SJSA1 (cell line): ENCODE results near the gene PAQR5. TPM values are rescaled to one million over a fixed set of nuclear protein-coding genes. Genes with fewer than 3 reads are reported as not detected.

Source experiments
- DNase-seq, 2 experiments: peaks; one replicate each; pipeline ENCODE4 v3.0.0-alpha.2; 2015 to 2020; ENCODE audit warnings: low spot score in 2 of 2, low read depth in 1 of 2
- H3K27ac ChIP-seq: fragments of 250-450 bp; sonication (Bioruptor Pico); 2 replicates; pipeline ENCODE4 v1.5.1; 2020; ENCODE audit warnings: mild to moderate bottlenecking, moderate library complexity
- H3K27me3 ChIP-seq: fragments of 250-450 bp; sonication (Bioruptor Pico); replicated peaks from 2 replicates; pipeline ENCODE4 v1.5.1; 2020; ENCODE audit warnings: mild to moderate bottlenecking, moderate library complexity
- H3K36me3 ChIP-seq: fragments of 250-450 bp; sonication (Bioruptor Pico); 2 replicates; pipeline ENCODE4 v1.5.1; 2020; ENCODE audit warnings: mild to moderate bottlenecking
- H3K4me1 ChIP-seq: fragments of 250-450 bp; sonication (Bioruptor Pico); replicated peaks from 2 replicates; pipeline ENCODE4 v1.6.1; 2021; ENCODE audit warnings: mild to moderate bottlenecking
- H3K4me3 ChIP-seq: fragments of 250-450 bp; sonication (Bioruptor Pico); 2 replicates; pipeline ENCODE4 v1.5.1; 2020; ENCODE audit warnings: mild to moderate bottlenecking
- H3K9me3 ChIP-seq: fragments of 250-450 bp; sonication (Bioruptor Pico); replicated peaks from 2 replicates; pipeline ENCODE4 v1.5.1; 2020; ENCODE audit warnings: mild to moderate bottlenecking
- total RNA-seq: library from RNA; depleted of rRNA; stranded (reverse); fragments of >200 nt; shearing (Covaris generic); gene quantifications from 2 replicates; pipeline ENCODE4 v1.2.3, GENCODE V29; 2014; rRNA removed

Gene PAQR5, protein sequence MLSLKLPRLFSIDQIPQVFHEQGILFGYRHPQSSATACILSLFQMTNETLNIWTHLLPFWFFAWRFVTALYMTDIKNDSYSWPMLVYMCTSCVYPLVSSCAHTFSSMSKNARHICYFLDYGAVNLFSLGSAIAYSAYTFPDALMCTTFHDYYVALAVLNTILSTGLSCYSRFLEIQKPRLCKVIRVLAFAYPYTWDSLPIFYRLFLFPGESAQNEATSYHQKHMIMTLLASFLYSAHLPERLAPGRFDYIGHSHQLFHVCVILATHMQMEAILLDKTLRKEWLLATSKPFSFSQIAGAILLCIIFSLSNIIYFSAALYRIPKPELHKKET
- total RNA-seq, result 7.2 and 10.5 TPM in 2 replicates

GRCh38 chr15:69298697-69299441 is at the start of gene PAQR5:
Gene PAQR5 (plus strand): TSS chr15:69298912. CDS start chr15:69360081, 61,169 bp downstream.
- Histone ChIP-seq H3K4me1 (peaks cover 50% of the 10 kb centered on the region), H3K9me3 (no peaks in the 10 kb centered on the region), H3K27me3 (no peaks in the 10 kb centered on the region), H3K4me3 (peak within 1 kb of the TSS; percentile 76), H3K36me3 (no peaks in the 10 kb centered on the region), H3K27ac (peak within 1 kb of the TSS; percentile 27; the same call in 1 of the 2 replicates)
- peak in 1 of 2 experiments; percentile 46 for DNase-seq

GRCh38 chr15:69253156-69253555 is 45.6 kb upstream of the PAQR5 start:
- peak; percentile 79 to 88 for DNase-seq
- Histone ChIP-seq H3K4me1 (peaks cover 21% of the 10 kb centered on the region), H3K4me3 (no peak overlapping the region), H3K36me3 (no peaks in the 10 kb centered on the region), H3K9me3 (no peaks in the 10 kb centered on the region), H3K27ac (peak overlapping the region; percentile 79), H3K27me3 (no peaks in the 10 kb centered on the region)

DNA sequence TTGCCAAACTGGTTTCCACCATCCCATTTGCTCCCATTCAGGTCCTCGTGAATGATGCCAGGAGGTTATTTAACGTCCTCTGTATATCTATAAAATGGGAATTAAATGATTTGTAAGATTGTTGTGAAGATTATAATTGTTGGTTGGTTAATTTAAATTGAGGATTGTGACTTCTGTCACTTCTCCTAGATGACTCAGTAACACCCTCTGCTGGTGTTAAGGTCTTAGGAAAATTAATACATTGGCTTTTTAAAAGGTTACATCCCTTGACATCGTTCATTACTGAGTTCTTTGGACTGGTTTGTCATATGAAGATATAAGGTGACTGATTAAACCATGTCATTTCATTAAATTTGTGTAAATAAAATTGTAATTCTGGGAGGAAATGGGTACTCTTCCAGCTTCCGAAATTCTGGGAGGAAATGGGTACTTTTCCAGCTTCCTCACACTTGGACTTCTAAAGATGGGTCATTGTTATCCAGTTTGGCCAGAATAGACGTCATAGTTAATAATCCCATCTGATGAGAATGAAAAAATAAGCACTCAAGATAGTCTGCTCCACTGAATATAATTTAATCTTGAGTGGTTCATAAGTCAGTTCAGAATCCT is 33.3 kb upstream of the PAQR5 start:
- Histone ChIP-seq H3K36me3 (0 out of 2 replicates have a peak, but pooled peaks cover 8% of the 10 kb centered on the region), H3K27ac (no peak overlapping the region), H3K4me1 (no peaks in the 10 kb centered on the region), H3K4me3 (no peak overlapping the region), H3K9me3 (no peaks in the 10 kb centered on the region), H3K27me3 (no peaks in the 10 kb centered on the region)
- DNase-seq, result peak in 1 of 2 experiments; percentile 38

DNA sequence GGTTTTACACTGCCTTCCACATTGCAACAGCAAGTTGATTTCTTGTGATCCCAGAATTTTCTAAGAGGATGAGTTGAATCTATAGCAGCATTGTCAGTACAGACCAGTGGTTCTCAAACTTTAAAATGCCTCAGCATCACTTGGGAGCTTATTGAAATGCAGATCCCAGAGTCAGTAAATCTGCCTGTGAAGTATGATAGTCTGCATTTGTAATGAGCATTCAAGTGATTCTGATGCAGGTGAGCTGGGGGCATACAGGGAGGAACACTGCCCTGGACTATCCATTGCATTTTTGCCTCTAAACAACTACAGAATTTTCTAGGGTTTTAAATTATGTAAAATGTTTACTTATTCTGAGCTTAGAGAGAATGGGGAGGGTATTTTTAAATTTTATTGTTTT is 27.5 kb upstream of the PAQR5 start:
- Histone ChIP-seq H3K4me1 (no peaks in the 10 kb centered on the region), H3K4me3 (no peak overlapping the region), H3K27ac (no peak overlapping the region), H3K36me3 (0 out of 2 replicates have a peak, but pooled peaks cover 4% of the 10 kb centered on the region), H3K27me3 (no peaks in the 10 kb centered on the region), H3K9me3 (no peaks in the 10 kb centered on the region)
- DNase-seq, result no peak

DNA sequence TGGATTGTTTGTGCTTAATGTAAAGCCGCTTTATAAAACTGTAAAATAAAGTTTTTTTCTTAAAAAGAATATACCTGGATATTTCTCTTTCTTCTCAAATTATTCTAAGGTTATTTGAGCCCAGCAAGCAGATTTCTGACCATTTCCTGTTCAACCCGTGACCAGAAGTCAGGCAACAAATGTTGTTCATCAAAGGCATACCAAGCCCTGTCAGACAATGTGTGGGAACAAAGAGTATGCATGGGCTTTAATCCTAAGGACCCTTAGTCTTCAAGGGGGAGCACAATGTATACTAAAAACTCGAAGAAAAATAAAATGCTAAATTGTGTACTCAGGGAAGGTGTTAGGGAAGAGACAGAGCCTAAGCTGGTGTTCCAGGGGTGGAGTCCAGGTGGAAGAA is 26.6 kb upstream of the PAQR5 start:
- Histone ChIP-seq H3K9me3 (no peaks in the 10 kb centered on the region), H3K4me1 (no peaks in the 10 kb centered on the region), H3K36me3 (0 out of 2 replicates have a peak, but pooled peaks cover 4% of the 10 kb centered on the region), H3K4me3 (no peak overlapping the region), H3K27ac (no peak overlapping the region), H3K27me3 (no peaks in the 10 kb centered on the region)
- no peak for DNase-seq

- no peak for DNase-seq
- H3K36me3 ChIP-seq, result 0 out of 2 replicates have a peak, but pooled peaks cover 4% of the 10 kb centered on the region
- no peaks in the 10 kb centered on the region for H3K4me1 ChIP-seq
- H3K27ac ChIP-seq, result no peak overlapping the region
- H3K9me3 ChIP-seq, result no peaks in the 10 kb centered on the region
- no peaks in the 10 kb centered on the region for H3K27me3 ChIP-seq
- H3K4me3 ChIP-seq, result no peak overlapping the region
Measured at GRCh38 chr15:69272891-69273290, 25.8 kb upstream of the PAQR5 start.

DNA sequence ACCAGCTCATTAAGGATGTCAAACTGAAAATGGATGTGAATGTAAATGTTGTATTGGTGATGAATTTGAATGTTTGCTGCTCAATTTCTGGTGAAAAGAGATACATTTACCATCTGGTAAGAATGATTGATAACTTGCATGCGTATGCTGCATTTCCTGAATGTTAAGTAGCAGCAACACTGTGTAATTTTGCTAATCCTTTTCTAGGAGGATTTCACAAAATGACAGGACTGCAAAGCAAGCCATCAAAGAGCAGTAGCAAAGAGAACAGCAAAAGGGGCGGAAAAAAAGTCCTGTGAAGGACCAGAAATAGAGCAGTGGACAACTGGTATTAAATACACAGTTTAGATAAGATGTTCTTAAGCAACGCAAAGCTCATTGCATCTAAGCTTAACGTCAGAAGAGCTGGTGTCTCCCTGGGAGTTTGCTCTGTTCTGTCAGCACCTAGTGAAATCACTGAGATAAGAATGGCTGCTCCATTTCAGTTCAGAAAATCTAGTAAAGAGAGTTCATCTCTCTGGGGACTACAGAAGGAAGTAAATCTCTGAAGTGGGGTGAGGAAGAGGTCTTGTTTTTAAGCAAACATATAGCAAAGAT is 23.5 kb upstream of the PAQR5 start:
- H3K4me3 ChIP-seq, result no peak overlapping the region
- no peak for DNase-seq

DNA sequence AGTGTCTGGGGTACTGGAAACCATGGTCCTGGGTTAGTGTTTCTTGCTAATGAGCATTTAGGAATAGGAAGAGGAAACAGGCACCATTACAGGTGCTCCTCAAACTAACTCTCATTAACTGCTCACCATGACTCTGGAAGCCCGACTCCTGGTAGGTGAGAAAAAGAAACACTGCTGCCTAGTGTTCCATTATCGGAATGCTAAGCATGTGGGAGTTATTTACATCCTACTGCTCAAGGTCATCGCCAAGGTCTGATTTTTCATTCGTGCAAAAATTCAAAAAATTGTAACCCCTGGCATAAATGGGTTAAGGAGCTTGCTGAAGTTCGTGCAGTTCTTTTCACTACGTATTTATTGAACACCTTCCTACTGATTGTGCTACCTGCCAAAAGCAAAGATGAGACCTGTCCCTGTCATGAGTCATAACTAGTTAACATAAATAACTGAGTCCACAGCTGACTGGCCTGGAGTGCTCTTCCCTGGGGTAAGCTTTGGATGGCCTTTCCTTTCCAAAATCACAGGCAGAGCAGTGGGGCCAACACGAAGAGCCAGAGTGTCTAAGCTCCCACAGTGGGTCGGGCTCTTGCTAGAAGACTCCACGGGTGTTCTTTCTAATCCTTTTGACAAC is 22.7 kb upstream of the PAQR5 start:
- Histone ChIP-seq H3K4me1 (no peaks in the 10 kb centered on the region), H3K4me3 (no peak overlapping the region), H3K9me3 (no peaks in the 10 kb centered on the region), H3K36me3 (no peaks in the 10 kb centered on the region), H3K27me3 (no peaks in the 10 kb centered on the region), H3K27ac (no peak overlapping the region)
- no peak for DNase-seq

More for the DNA sequence above, 23.5 kb upstream of the PAQR5 start:
- no peaks in the 10 kb centered on the region for H3K9me3 ChIP-seq
- no peaks in the 10 kb centered on the region for H3K27me3 ChIP-seq
- H3K36me3 ChIP-seq, result no peaks in the 10 kb centered on the region
- H3K4me1 ChIP-seq, result no peaks in the 10 kb centered on the region
- H3K27ac ChIP-seq, result no peak overlapping the region

DNA sequence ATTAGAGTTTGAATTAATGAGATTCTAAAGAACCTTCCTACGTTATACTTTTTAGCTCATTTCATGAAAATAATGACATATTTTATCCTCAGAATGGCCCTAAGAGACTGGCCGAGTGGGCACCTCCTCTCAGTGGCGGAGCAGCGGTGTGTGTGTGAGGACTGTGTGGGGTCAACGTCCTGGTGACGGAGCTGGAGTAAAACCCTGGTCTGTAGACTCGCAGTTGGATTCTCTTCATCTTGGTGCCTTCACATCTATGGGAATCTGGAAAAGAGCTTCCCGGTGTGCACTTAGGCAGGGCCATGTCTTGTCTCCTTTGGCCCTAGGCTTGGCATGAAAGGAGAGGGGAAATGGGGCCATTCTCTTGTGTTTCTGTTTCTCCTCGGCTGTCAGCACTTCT is 21.4 kb upstream of the PAQR5 start:
- Histone ChIP-seq H3K36me3 (no peaks in the 10 kb centered on the region), H3K4me3 (no peak overlapping the region), H3K9me3 (no peaks in the 10 kb centered on the region), H3K27me3 (no peaks in the 10 kb centered on the region), H3K27ac (no peak overlapping the region), H3K4me1 (no peaks in the 10 kb centered on the region)
- DNase-seq, result no peak

DNA sequence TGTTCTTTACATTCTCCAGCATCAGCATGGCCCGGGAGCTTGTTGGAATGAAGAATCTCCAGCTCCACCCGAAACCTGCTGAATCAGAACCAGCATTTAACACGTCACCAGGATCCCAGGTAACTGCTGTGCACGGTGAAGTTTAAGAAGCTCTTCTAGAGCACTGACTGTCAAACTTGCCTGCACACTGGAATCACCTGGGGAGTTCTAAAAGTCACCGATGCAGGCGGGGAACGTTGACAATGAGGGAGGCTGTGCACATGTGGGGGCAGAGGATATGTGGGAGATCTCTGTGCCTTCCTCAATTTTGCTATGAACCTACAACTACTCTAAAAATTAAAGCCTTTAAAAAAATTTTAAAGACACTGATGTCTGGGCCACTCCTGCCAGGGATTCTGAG is 19.1 kb upstream of the PAQR5 start:
- H3K27ac ChIP-seq, result no peak overlapping the region
- no peak for DNase-seq
- H3K4me1 ChIP-seq, result no peaks in the 10 kb centered on the region
- no peaks in the 10 kb centered on the region for H3K27me3 ChIP-seq
- no peaks in the 10 kb centered on the region for H3K9me3 ChIP-seq
- no peak overlapping the region for H3K4me3 ChIP-seq
- no peaks in the 10 kb centered on the region for H3K36me3 ChIP-seq

GRCh38 chr15:69280783-69281182 is 17.9 kb upstream of the PAQR5 start:
- H3K27me3 ChIP-seq, result no peaks in the 10 kb centered on the region
- no peaks in the 10 kb centered on the region for H3K9me3 ChIP-seq
- no peak overlapping the region for H3K27ac ChIP-seq
- H3K4me3 ChIP-seq, result no peak overlapping the region
- DNase-seq, result no peak
- H3K4me1 ChIP-seq, result no peaks in the 10 kb centered on the region
- H3K36me3 ChIP-seq, result no peaks in the 10 kb centered on the region

DNA sequence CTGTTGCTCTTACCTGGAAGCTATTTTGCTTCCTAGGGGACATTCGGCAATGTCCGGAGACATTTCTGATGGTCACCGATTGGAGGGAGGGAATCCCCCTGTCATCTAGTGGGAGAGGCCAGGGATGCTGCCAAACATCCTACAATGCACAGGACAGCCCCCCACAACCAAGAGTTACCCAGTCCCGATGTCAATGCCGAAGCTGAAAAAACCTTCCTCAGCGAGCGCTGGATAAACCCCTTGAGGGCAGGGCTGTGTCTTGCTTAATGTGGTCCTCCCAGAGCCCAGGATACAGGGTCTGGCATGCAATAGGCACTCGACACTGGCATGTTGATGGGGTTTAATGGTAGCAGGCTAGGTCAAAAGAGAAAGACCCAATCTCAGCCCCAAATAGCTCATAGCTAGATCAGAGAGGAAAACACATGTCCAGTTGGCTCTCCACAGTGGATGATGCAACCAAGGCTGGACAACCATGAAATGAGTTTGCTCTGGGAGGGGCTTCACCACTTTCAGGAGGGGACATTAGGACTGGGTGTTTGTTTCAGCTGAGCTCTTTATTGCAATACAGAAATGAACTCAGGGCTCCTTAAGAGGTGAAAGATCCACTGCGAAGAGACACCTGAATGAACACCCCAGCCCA is 16.5 kb upstream of the PAQR5 start:
- no peak for DNase-seq
- Histone ChIP-seq H3K27me3 (no peaks in the 10 kb centered on the region), H3K27ac (no peak overlapping the region), H3K4me1 (no peaks in the 10 kb centered on the region), H3K36me3 (no peaks in the 10 kb centered on the region), H3K4me3 (no peak overlapping the region), H3K9me3 (no peaks in the 10 kb centered on the region)

DNA sequence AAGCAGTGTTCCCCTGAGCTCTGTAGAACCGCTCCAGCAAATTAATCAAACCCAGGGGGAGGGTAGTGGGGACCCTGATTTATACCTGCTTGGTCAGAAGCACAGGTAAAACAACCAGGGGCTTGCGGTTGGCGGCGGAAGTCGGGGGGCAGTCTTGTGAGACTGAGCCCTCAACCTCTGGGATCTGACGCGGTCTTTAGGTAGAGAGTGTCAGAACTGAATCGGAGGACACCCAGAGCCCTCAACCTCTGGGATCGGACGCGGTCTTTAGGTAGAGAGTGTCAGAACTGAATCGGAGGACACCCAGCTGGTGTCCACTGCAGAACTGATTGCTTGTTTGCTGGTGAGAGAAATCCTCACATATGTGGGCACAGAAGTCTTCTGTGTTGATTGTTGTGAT is 12.9 kb upstream of the PAQR5 start:
- no peaks in the 10 kb centered on the region for H3K36me3 ChIP-seq
- H3K4me3 ChIP-seq, result no peak overlapping the region
- no peaks in the 10 kb centered on the region for H3K27me3 ChIP-seq
- H3K4me1 ChIP-seq, result peaks cover under 1% of the 10 kb centered on the region; the same call in 1 of the 2 replicates
- DNase-seq, result no peak
- no peak overlapping the region for H3K27ac ChIP-seq
- no peaks in the 10 kb centered on the region for H3K9me3 ChIP-seq
